GM12878 (cell line): Measurements from ENCODE around the gene RELT. TPM values are rescaled to one million over a fixed set of nuclear protein-coding genes. Genes with fewer than 3 reads are reported as not detected.

ENCODE experiments used
- ATAC-seq: fragments of 200-7000 bp; cut with Tn5 transposase; 3 replicates; pipeline ENCODE4 v1.9.1; 2020; ENCODE audit warnings: mild to moderate bottlenecking, moderate library complexity
- BruUV-seq: library from RNA; stranded (reverse); fragments of 400-500 nt; replicated peaks from 2 replicates; lab custom pipeline; 2021; lab: Mats Ljungman, UMichigan
- CTCF ChIA-PET: fragments of 300-600 bp; sonication (Branson Sonifier 250); formaldehyde crosslinking; extraction: SDS; loops from one replicate; lab custom pipeline; 2021; ENCODE audit warnings: inconsistent platforms; lab: Yijun Ruan, JAX
- POLR2A ChIA-PET: fragments of 350-600 bp; formaldehyde crosslinking; extraction: SDS; loops from one replicate; lab custom pipeline; 2021; ENCODE audit warnings: inconsistent platforms; lab: Charles Lee
- RAD21 ChIA-PET: fragments of 300-600 bp; sonication (Branson Sonifier 250); formaldehyde crosslinking; loops from one replicate; lab custom pipeline; 2023; ENCODE audit warnings: antibody characterized with exemption; ENCODE audit not compliant: unreplicated experiment; lab: Charles Lee
- SMC1A ChIA-PET: fragments of 300-600 bp; sonication (Branson Sonifier 250); formaldehyde crosslinking; loops from one replicate; lab custom pipeline; 2023; ENCODE audit not compliant: unreplicated experiment, uncharacterized antibody; lab: Charles Lee
- DNase-seq: peaks from one replicate; pipeline ENCODE4 v3.0.0-alpha.2; 2011; ENCODE audit warnings: low read depth, low spot score
- FAIRE-seq: peaks from 3 replicates; lab custom pipeline; 2011; peaks lifted over from hg19 to GRCh38; lab: Jason Lieb, UNC
- H2AFZ ChIP-seq: 2 replicates; pipeline ENCODE4 v1.6.0; 2011; ENCODE audit warnings: low read depth, low read length, control low read depth; ENCODE audit not compliant: control insufficient read depth
- H3K27ac ChIP-seq: 2 replicates; pipeline ENCODE4 v1.5.1; 2011; ENCODE audit warnings: control low read depth; ENCODE audit not compliant: control insufficient read depth, insufficient read depth
- H3K27me3 ChIP-seq, 2 experiments: replicated peaks in 1 of 2; 2 replicates each; pipeline versions ENCODE4 v1.6.0 to v1.6.1; 2011; ENCODE audit warnings: low read length in 1 of 2; ENCODE audit not compliant: control insufficient read depth in 2 of 2, insufficient read depth in 2 of 2
- H3K36me3 ChIP-seq, 2 experiments: 2 replicates each; pipeline ENCODE4 v1.5.1; 2011; ENCODE audit warnings: low read length in 1 of 2; ENCODE audit not compliant: control insufficient read depth in 2 of 2, insufficient read depth in 2 of 2
- H3K4me1 ChIP-seq: 2 replicates; pipeline ENCODE4 v1.6.1; 2011; ENCODE audit warnings: mild to moderate bottlenecking, low read length, moderate library complexity, mixed read lengths; ENCODE audit not compliant: control insufficient read depth, insufficient read depth
- H3K4me2 ChIP-seq: 2 replicates; pipeline ENCODE4 v1.6.0; 2011; ENCODE audit warnings: control low read depth; ENCODE audit not compliant: control insufficient read depth, insufficient read depth
- H3K4me3 ChIP-seq: fragments of 200-600 bp; sonication (generic); 2 replicates; pipeline ENCODE4 v1.5.1; 2016
- H3K79me2 ChIP-seq: 2 replicates; pipeline ENCODE4 v1.6.0; 2011; ENCODE audit warnings: low read length; ENCODE audit not compliant: control insufficient read depth, insufficient read depth
- H3K9ac ChIP-seq: 2 replicates; pipeline ENCODE4 v1.8.0; 2011; ENCODE audit warnings: low read length, control low read depth, mixed read lengths; ENCODE audit not compliant: control insufficient read depth, insufficient read depth
- H3K9me3 ChIP-seq: replicated peaks from 3 replicates; pipeline ENCODE4 v1.5.1; 2011; ENCODE audit warnings: mild to moderate bottlenecking, low read length; ENCODE audit not compliant: control insufficient read depth, insufficient read depth
- H4K20me1 ChIP-seq: 2 replicates; pipeline ENCODE4 v1.6.0; 2011; ENCODE audit not compliant: control insufficient read depth, insufficient read depth
- PKNOX1 ChIP-seq: fragments of 450-650 bp; IDR thresholded peaks from 2 replicates; pipeline ENCODE4 v1.6.1; 2016; ENCODE audit warnings: mild to moderate bottlenecking
- POU2F2 ChIP-seq: IDR thresholded peaks from 3 replicates; pipeline ENCODE4 v1.6.1; 2011; ENCODE audit warnings: low read depth, mild to moderate bottlenecking, low read length, borderline replicate concordance
- REST ChIP-seq: IDR thresholded peaks from 2 replicates; pipeline ENCODE4 v1.6.1; 2012; ENCODE audit warnings: mild to moderate bottlenecking, low read depth, low read length
- SRF ChIP-seq, 2 experiments: IDR thresholded peaks; 2 replicates each; pipeline ENCODE4 v1.6.1; 2011; ENCODE audit warnings: low read depth in 2 of 2, low read length in 2 of 2, mild to moderate bottlenecking in 1 of 2, moderate library complexity in 1 of 2
- WGBS: methylation state at CpG from one replicate; pipeline ENCODE4 v1.1.6; 2016; ENCODE audit warnings: low lambda C conversion rate; ENCODE audit not compliant: insufficient replicate concordance, insufficient coverage; ENCODE audit errors: missing lambda C conversion rate; 5-methylcytosine and 5-hydroxymethylcytosine counted together
- in situ Hi-C: fragments of 300-500 bp; cut with MboI; formaldehyde crosslinking; loops from 9 replicates; pipeline ENCODE4 v1.14.3; 2018; ENCODE audit warnings: mixed read lengths
- intact Hi-C: fragments of 100-400 bp; cut with micrococcal nuclease; formaldehyde crosslinking; loops from one replicate; pipeline ENCODE4 v1.14.2; 2022; ENCODE audit not compliant: unreplicated experiment
- polyA plus RNA-seq, 11 experiments: library from polyadenylated mRNA; depleted of rRNA in 4 of 11; unstranded in 6 of 11; stranded (reverse) in 5 of 11; fragments of >200 nt; fragmentation: Nextera tagmentation in 4 of 11; fragmentation: Illumina TruSeq in 1 of 11; extraction: Ambion mirVana in 4 of 11; extraction: Trizol in 1 of 11; gene quantifications; 1 replicate in 1 of 11; 2 replicates in 10 of 11; pipeline versions ENCODE4 v1.2.1 to v1.2.3, GENCODE V29; 2011 to 2016; ENCODE audit warnings: inconsistent platforms in 2 of 11, missing spikeins in 2 of 11, low read depth in 1 of 11
- total RNA-seq, 4 experiments: library from RNA; depleted of rRNA in 3 of 4; stranded (reverse); fragments of >200 nt in 3 of 4; fragmentation: Illumina TruSeq in 1 of 4; extraction: Trizol in 1 of 4; gene quantifications; 2 replicates each; pipeline versions ENCODE4 v1.2.1 to v1.2.3, GENCODE V29; 2013 to 2021

Gene RELT
- total and polyA plus RNA-seq, 10 of the 15 experiments (the other 5 are each of a cell fraction or from before 2014, with no cell fraction given) = 1.2 to 28.5 (median 10.8) TPM

GRCh38 chr11:73337846-73338245 is 38.4 kb upstream of the RELT start:
- ChIA-PET POLR2A (interaction anchor here (0.7 to 1.3 kb wide), 3 partner anchors 15 to 47 kb away, joined by 3 to 5 read pairs (median 3); no protein-coding TSS in a partner anchor), RAD21 (interaction anchor here (0.7 to 6.2 kb wide), 8 partner anchors 12 to 496 kb away, joined by 3 to 227 read pairs (median 3); partner anchors contain the start of gene ARHGEF17), CTCF (interaction anchor here (0.6 to 9.3 kb wide), 8 partner anchors 11 to 411 kb away, joined by 3 to 326 read pairs (median 28); partner anchors contain the start of gene ARHGEF17)
- H4K20me1 ChIP-seq = no peaks in the 10 kb centered on the region
- H3K9me3 ChIP-seq = no peaks in the 10 kb centered on the region
- H3K36me3 ChIP-seq = peaks cover 0 to 2% of the 10 kb centered on the region in 2 experiments; a peak in 1 of 4 replicates
- no peak for DNase-seq
- no peak overlapping the region for H2AFZ ChIP-seq
- H3K4me1 ChIP-seq = peaks cover 14% of the 10 kb centered on the region
- H3K27ac ChIP-seq = no peak overlapping the region
- H3K9ac ChIP-seq = no peak overlapping the region
- ATAC-seq = no peak
- TF ChIP-seq REST = no peak
- no peak for TF ChIP-seq POU2F2
- TF ChIP-seq PKNOX1 = no peak
- TF ChIP-seq SRF (IDR thresholded peaks at IDR 0.05; ENCODE audit: low read depth in 2 of 2, low read length in 2 of 2) = no peak
- TF ChIP-seq, all 136 proteins: peak for 0
- Histone ChIP-seq H3K4me2 (no peak overlapping the region), H3K27me3 (no peaks in the 10 kb centered on the region), H3K4me3 (no peak overlapping the region), H3K79me2 (no peaks in the 10 kb centered on the region)
- in situ Hi-C loops (loop anchor here (5.0 kb wide), 1 partner anchor 46 kb away; no protein-coding TSS in a partner anchor), intact Hi-C loops (no loop called here)
- no TSS peak for BruUV-seq
- SMC1A ChIA-PET = interaction anchor here (1.1 to 6.2 kb wide), 5 partner anchors 31 to 322 kb away, joined by 3 to 134 read pairs (median 5); partner anchors contain the start of gene ARHGEF17
- 39% methylated on average over 2 of the region's 2 CpGs for WGBS
- FAIRE-seq = no peak
